GM12878 (cell line): ENCODE results near the gene PPP2R2B. TPM values are rescaled to one million over a fixed set of nuclear protein-coding genes. Genes with fewer than 3 reads are reported as not detected.

Experiments used
- ATAC-seq: fragments of 200-7000 bp; cut with Tn5 transposase; 3 replicates; pipeline ENCODE4 v1.9.1; 2020; ENCODE audit warnings: mild to moderate bottlenecking, moderate library complexity
- BruUV-seq: library from RNA; stranded (reverse); fragments of 400-500 nt; replicated peaks from 2 replicates; lab custom pipeline; 2021; lab: Mats Ljungman, UMichigan
- CTCF ChIA-PET: fragments of 300-600 bp; sonication (Branson Sonifier 250); formaldehyde crosslinking; extraction: SDS; loops from one replicate; lab custom pipeline; 2021; ENCODE audit warnings: inconsistent platforms; lab: Yijun Ruan, JAX
- POLR2A ChIA-PET: fragments of 350-600 bp; formaldehyde crosslinking; extraction: SDS; loops from one replicate; lab custom pipeline; 2021; ENCODE audit warnings: inconsistent platforms; lab: Charles Lee
- RAD21 ChIA-PET: fragments of 300-600 bp; sonication (Branson Sonifier 250); formaldehyde crosslinking; loops from one replicate; lab custom pipeline; 2023; ENCODE audit warnings: antibody characterized with exemption; ENCODE audit not compliant: unreplicated experiment; lab: Charles Lee
- SMC1A ChIA-PET: fragments of 300-600 bp; sonication (Branson Sonifier 250); formaldehyde crosslinking; loops from one replicate; lab custom pipeline; 2023; ENCODE audit not compliant: unreplicated experiment, uncharacterized antibody; lab: Charles Lee
- DNase-seq: peaks from one replicate; pipeline ENCODE4 v3.0.0-alpha.2; 2011; ENCODE audit warnings: low read depth, low spot score
- FAIRE-seq: peaks from 3 replicates; lab custom pipeline; 2011; peaks lifted over from hg19 to GRCh38; lab: Jason Lieb, UNC
- H2AFZ ChIP-seq: 2 replicates; pipeline ENCODE4 v1.6.0; 2011; ENCODE audit warnings: low read depth, low read length, control low read depth; ENCODE audit not compliant: control insufficient read depth
- H3K27ac ChIP-seq: 2 replicates; pipeline ENCODE4 v1.5.1; 2011; ENCODE audit warnings: control low read depth; ENCODE audit not compliant: control insufficient read depth, insufficient read depth
- H3K27me3 ChIP-seq, 2 experiments: replicated peaks in 1 of 2; 2 replicates each; pipeline versions ENCODE4 v1.6.0 to v1.6.1; 2011; ENCODE audit warnings: low read length in 1 of 2; ENCODE audit not compliant: control insufficient read depth in 2 of 2, insufficient read depth in 2 of 2
- H3K36me3 ChIP-seq, 2 experiments: 2 replicates each; pipeline ENCODE4 v1.5.1; 2011; ENCODE audit warnings: low read length in 1 of 2; ENCODE audit not compliant: control insufficient read depth in 2 of 2, insufficient read depth in 2 of 2
- H3K4me1 ChIP-seq: 2 replicates; pipeline ENCODE4 v1.6.1; 2011; ENCODE audit warnings: mild to moderate bottlenecking, low read length, moderate library complexity, mixed read lengths; ENCODE audit not compliant: control insufficient read depth, insufficient read depth
- H3K4me2 ChIP-seq: 2 replicates; pipeline ENCODE4 v1.6.0; 2011; ENCODE audit warnings: control low read depth; ENCODE audit not compliant: control insufficient read depth, insufficient read depth
- H3K4me3 ChIP-seq: fragments of 200-600 bp; sonication (generic); 2 replicates; pipeline ENCODE4 v1.5.1; 2016
- H3K79me2 ChIP-seq: 2 replicates; pipeline ENCODE4 v1.6.0; 2011; ENCODE audit warnings: low read length; ENCODE audit not compliant: control insufficient read depth, insufficient read depth
- H3K9ac ChIP-seq: 2 replicates; pipeline ENCODE4 v1.8.0; 2011; ENCODE audit warnings: low read length, control low read depth, mixed read lengths; ENCODE audit not compliant: control insufficient read depth, insufficient read depth
- H3K9me3 ChIP-seq: replicated peaks from 3 replicates; pipeline ENCODE4 v1.5.1; 2011; ENCODE audit warnings: mild to moderate bottlenecking, low read length; ENCODE audit not compliant: control insufficient read depth, insufficient read depth
- H4K20me1 ChIP-seq: 2 replicates; pipeline ENCODE4 v1.6.0; 2011; ENCODE audit not compliant: control insufficient read depth, insufficient read depth
- IKZF1 ChIP-seq: fragments of 450-650 bp; conservative IDR thresholded peaks from 2 replicates; pipeline ENCODE4 v1.6.1; 2017; ENCODE audit warnings: antibody characterized with exemption, mild to moderate bottlenecking
- IKZF2 ChIP-seq, 2 experiments: fragments of 450-650 bp; IDR thresholded peaks; 2 replicates each; pipeline ENCODE4 v1.6.1; 2017; ENCODE audit warnings: mild to moderate bottlenecking in 2 of 2, moderate library complexity in 2 of 2
- IRF4 ChIP-seq: IDR thresholded peaks from 2 replicates; pipeline ENCODE4 v1.6.1; 2011; ENCODE audit warnings: low read depth, low read length
- MEF2B ChIP-seq: fragments of 450-650 bp; IDR thresholded peaks from 2 replicates; pipeline ENCODE4 v1.6.1; 2018; ENCODE audit warnings: mild to moderate bottlenecking, moderate library complexity; ENCODE audit not compliant: partially characterized antibody, poor library complexity, severe bottlenecking
- NBN ChIP-seq: fragments of 450-650 bp; IDR thresholded peaks from 2 replicates; pipeline ENCODE4 v1.6.1; 2016
- NFIC ChIP-seq: IDR thresholded peaks from 2 replicates; pipeline ENCODE4 v1.6.1; 2012; ENCODE audit warnings: low read depth, mild to moderate bottlenecking, inconsistent platforms, low read length, moderate library complexity
- PAX5 ChIP-seq: IDR thresholded peaks from 2 replicates; pipeline ENCODE4 v1.6.1; 2011; ENCODE audit warnings: low read depth, low read length, borderline replicate concordance
- RUNX3 ChIP-seq: IDR thresholded peaks from 2 replicates; pipeline ENCODE4 v1.6.1; 2012; ENCODE audit warnings: low read length, inconsistent platforms
- SRF ChIP-seq, 2 experiments: IDR thresholded peaks; 2 replicates each; pipeline ENCODE4 v1.6.1; 2011; ENCODE audit warnings: low read depth in 2 of 2, low read length in 2 of 2, mild to moderate bottlenecking in 1 of 2, moderate library complexity in 1 of 2
- ZNF384 ChIP-seq: IDR thresholded peaks from 2 replicates; pipeline ENCODE4 v1.6.1; 2012; ENCODE audit warnings: low read depth, mild to moderate bottlenecking, low read length, improper control_type of control experiment, borderline replicate concordance
- WGBS: methylation state at CpG from one replicate; pipeline ENCODE4 v1.1.6; 2016; ENCODE audit warnings: low lambda C conversion rate; ENCODE audit not compliant: insufficient replicate concordance, insufficient coverage; ENCODE audit errors: missing lambda C conversion rate; 5-methylcytosine and 5-hydroxymethylcytosine counted together
- in situ Hi-C: fragments of 300-500 bp; cut with MboI; formaldehyde crosslinking; loops from 9 replicates; pipeline ENCODE4 v1.14.3; 2018; ENCODE audit warnings: mixed read lengths
- intact Hi-C: fragments of 100-400 bp; cut with micrococcal nuclease; formaldehyde crosslinking; loops from one replicate; pipeline ENCODE4 v1.14.2; 2022; ENCODE audit not compliant: unreplicated experiment
- polyA plus RNA-seq, 11 experiments: library from polyadenylated mRNA; depleted of rRNA in 4 of 11; unstranded in 6 of 11; stranded (reverse) in 5 of 11; fragments of >200 nt; fragmentation: Nextera tagmentation in 4 of 11; fragmentation: Illumina TruSeq in 1 of 11; extraction: Ambion mirVana in 4 of 11; extraction: Trizol in 1 of 11; gene quantifications; 1 replicate in 1 of 11; 2 replicates in 10 of 11; pipeline versions ENCODE4 v1.2.1 to v1.2.3, GENCODE V29; 2011 to 2016; ENCODE audit warnings: inconsistent platforms in 2 of 11, missing spikeins in 2 of 11, low read depth in 1 of 11
- total RNA-seq, 4 experiments: library from RNA; depleted of rRNA in 3 of 4; stranded (reverse); fragments of >200 nt in 3 of 4; fragmentation: Illumina TruSeq in 1 of 4; extraction: Trizol in 1 of 4; gene quantifications; 2 replicates each; pipeline versions ENCODE4 v1.2.1 to v1.2.3, GENCODE V29; 2013 to 2021
- TF ChIP-seq, protein P1 (sequence below): fragments of 450-650 bp; formaldehyde crosslinking; IDR thresholded peaks from 2 replicates; pipeline ENCODE4 v1.4.0; 2022; ENCODE audit warnings: mild to moderate bottlenecking, moderate library complexity
- TF ChIP-seq, protein P2 (sequence below): fragments of 450-650 bp; IDR thresholded peaks from 2 replicates; pipeline ENCODE4 v1.6.1; 2017; ENCODE audit warnings: mild to moderate bottlenecking, moderate library complexity

PPP2R2B gene
- total and polyA plus RNA-seq, 10 of the 15 experiments (the other 5 are each of a cell fraction or from before 2014, with no cell fraction given): not detected

- H3K4me3 ChIP-seq: no peak overlapping the region
- no peak for FAIRE-seq
- H2AFZ ChIP-seq: no peak overlapping the region
- TF ChIP-seq IRF4 (no peak), ZNF384 (no peak)
- TF ChIP-seq, all 136 proteins: peak for 0
- RAD21 ChIA-PET: no interaction called here
- no peak for ATAC-seq
- no peaks in the 10 kb centered on the region for H4K20me1 ChIP-seq
- H3K79me2 ChIP-seq: no peaks in the 10 kb centered on the region
- no peaks in the 10 kb centered on the region for H3K9me3 ChIP-seq
- no peak overlapping the region for H3K4me2 ChIP-seq
- SMC1A ChIA-PET: no interaction called here
- no peak overlapping the region for H3K9ac ChIP-seq
- H3K4me1 ChIP-seq: no peaks in the 10 kb centered on the region
- CTCF ChIA-PET: interaction anchor here (0.6 to 1.5 kb wide), 2 partner anchors 48 to 1667 kb away, joined by 3 to 4 read pairs; no protein-coding TSS in a partner anchor
- no peak overlapping the region for H3K27ac ChIP-seq
- BruUV-seq: no TSS peak
- intact Hi-C loops (no loop called here), in situ Hi-C loops (no loop called here)
- DNase-seq: no peak
- POLR2A ChIA-PET: no interaction called here
- H3K27me3 ChIP-seq: no peaks in the 10 kb centered on the region
- 82% methylated on average over 2 of the region's 2 CpGs for WGBS
- no peaks in the 10 kb centered on the region for H3K36me3 ChIP-seq
These were observed 40.7 kb upstream of the PPP2R2B start for GRCh38 chr5:146919304-146919703.

GRCh38 chr5:146917931-146918330 is 39.4 kb upstream of the PPP2R2B start:
- Histone ChIP-seq H3K4me1 (no peaks in the 10 kb centered on the region), H3K4me2 (no peak overlapping the region), H3K4me3 (no peak overlapping the region), H3K9ac (no peak overlapping the region), H3K9me3 (no peaks in the 10 kb centered on the region), H3K27ac (no peak overlapping the region), H2AFZ (no peak overlapping the region), H3K36me3 (no peaks in the 10 kb centered on the region), H3K27me3 (no peaks in the 10 kb centered on the region), H3K79me2 (no peaks in the 10 kb centered on the region), H4K20me1 (no peaks in the 10 kb centered on the region)
- ChIA-PET CTCF (no interaction called here), RAD21 (no interaction called here), POLR2A (no interaction called here), SMC1A (no interaction called here)
- 0% methylated on average over 1 of the region's 1 CpG for WGBS
- DNase-seq (no peak), FAIRE-seq (no peak), ATAC-seq (no peak)
- intact Hi-C loops (no loop called here), in situ Hi-C loops (no loop called here)
- no TSS peak for BruUV-seq
- TF ChIP-seq SRF (IDR thresholded peaks at IDR 0.05; ENCODE audit: low read depth in 2 of 2, low read length in 2 of 2): no peak
- no peak for TF ChIP-seq PAX5
- TF ChIP-seq RUNX3: no peak
- TF ChIP-seq MEF2B: no peak
- TF ChIP-seq IKZF1: no peak
- no peak for TF ChIP-seq IKZF2 (IDR thresholded peaks at IDR 0.05)
- TF ChIP-seq, protein P1, sequence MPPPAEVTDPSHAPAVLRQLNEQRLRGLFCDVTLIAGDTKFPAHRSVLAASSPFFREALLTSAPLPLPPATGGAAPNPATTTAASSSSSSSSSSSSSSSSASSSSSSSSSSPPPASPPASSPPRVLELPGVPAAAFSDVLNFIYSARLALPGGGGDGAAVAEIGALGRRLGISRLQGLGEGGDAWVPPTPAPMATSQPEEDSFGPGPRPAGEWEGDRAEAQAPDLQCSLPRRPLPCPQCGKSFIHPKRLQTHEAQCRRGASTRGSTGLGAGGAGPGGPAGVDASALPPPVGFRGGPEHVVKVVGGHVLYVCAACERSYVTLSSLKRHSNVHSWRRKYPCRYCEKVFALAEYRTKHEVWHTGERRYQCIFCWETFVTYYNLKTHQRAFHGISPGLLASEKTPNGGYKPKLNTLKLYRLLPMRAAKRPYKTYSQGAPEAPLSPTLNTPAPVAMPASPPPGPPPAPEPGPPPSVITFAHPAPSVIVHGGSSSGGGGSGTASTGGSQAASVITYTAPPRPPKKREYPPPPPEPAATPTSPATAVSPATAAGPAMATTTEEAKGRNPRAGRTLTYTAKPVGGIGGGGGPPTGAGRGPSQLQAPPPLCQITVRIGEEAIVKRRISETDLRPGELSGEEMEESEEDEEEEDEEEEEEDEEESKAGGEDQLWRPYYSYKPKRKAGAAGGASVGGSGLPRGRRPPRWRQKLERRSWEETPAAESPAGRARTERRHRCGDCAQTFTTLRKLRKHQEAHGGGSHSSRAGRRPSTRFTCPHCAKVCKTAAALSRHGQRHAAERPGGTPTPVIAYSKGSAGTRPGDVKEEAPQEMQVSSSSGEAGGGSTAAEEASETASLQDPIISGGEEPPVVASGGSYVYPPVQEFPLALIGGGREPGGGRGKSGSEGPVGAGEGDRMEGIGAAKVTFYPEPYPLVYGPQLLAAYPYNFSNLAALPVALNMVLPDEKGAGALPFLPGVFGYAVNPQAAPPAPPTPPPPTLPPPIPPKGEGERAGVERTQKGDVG (CRISPR knock-in tag): no peak
- TF ChIP-seq NBN: no peak
- TF ChIP-seq, protein P2, sequence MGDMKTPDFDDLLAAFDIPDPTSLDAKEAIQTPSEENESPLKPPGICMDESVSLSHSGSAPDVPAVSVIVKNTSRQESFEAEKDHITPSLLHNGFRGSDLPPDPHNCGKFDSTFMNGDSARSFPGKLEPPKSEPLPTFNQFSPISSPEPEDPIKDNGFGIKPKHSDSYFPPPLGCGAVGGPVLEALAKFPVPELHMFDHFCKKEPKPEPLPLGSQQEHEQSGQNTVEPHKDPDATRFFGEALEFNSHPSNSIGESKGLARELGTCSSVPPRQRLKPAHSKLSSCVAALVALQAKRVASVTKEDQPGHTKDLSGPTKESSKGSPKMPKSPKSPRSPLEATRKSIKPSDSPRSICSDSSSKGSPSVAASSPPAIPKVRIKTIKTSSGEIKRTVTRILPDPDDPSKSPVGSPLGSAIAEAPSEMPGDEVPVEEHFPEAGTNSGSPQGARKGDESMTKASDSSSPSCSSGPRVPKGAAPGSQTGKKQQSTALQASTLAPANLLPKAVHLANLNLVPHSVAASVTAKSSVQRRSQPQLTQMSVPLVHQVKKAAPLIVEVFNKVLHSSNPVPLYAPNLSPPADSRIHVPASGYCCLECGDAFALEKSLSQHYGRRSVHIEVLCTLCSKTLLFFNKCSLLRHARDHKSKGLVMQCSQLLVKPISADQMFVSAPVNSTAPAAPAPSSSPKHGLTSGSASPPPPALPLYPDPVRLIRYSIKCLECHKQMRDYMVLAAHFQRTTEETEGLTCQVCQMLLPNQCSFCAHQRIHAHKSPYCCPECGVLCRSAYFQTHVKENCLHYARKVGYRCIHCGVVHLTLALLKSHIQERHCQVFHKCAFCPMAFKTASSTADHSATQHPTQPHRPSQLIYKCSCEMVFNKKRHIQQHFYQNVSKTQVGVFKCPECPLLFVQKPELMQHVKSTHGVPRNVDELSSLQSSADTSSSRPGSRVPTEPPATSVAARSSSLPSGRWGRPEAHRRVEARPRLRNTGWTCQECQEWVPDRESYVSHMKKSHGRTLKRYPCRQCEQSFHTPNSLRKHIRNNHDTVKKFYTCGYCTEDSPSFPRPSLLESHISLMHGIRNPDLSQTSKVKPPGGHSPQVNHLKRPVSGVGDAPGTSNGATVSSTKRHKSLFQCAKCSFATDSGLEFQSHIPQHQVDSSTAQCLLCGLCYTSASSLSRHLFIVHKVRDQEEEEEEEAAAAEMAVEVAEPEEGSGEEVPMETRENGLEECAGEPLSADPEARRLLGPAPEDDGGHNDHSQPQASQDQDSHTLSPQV: no peak
- no peak for TF ChIP-seq NFIC
